GM18868 (cell line): ENCODE data around the gene APELA.
A peak's percentile ranks its signal among the peaks of the same experiment; 100 is the strongest.
"Not testable (repeated sequence)": the region's sequence is repeated elsewhere in the genome, so short reads cannot be mapped to it uniquely, and the experiment has no call there.

ENCODE experiments used
- ATAC-seq: cut with Tn5 transposase; IDR thresholded peaks from one replicate; pipeline ENCODE4 v1.9.1; 2021; ENCODE audit warnings: mild to moderate bottlenecking, moderate library complexity; ENCODE audit not compliant: unreplicated experiment

Gene APELA

DNA sequence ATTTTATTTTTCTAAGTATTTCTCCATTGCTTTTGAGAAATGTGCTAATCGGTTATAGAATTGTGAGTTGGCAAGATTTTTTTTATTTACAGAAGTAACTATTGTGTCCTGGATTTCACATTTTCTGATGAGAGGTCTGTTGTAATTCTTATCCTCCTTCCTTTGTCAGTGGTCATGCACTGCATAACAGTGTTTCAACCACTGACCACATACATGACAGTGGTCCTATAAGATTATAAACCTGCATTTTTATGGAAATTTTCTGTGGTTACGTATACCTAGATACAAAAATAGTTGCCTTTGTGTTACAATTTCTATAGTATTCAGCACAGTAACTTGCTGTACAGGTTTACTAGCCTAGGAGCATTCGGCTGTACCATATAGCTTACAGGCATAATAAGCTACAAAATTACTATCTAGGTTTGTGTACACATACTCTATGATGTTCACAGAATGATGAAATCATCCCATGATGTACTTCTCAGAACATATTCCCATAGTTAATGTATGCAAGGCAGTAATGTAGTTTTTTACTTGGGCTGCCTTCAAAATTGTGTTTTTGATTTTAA lies 47.8 kb downstream of the APELA start:
- ATAC-seq, result peak; percentile 51

DNA sequence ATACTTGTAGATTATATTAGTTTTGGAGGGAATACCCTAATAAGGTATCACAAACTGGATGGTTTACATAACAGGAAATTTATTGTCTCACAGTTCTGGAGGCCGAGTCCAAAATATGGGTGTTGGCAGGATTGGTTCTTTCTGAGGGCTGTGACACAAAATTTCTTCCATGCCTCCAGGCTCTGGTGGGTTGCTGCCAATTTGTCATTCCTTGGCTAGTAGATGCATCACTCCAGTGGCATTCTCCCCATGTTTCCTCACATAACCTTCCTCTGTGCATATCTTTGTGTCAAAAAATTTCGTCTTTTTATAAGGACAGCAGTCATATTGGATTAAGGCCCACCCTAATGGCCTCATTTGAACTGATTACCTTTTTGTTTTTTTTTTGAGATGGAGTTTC lies 49.3 kb downstream of the APELA start:
- ATAC-seq, result no peak

DNA sequence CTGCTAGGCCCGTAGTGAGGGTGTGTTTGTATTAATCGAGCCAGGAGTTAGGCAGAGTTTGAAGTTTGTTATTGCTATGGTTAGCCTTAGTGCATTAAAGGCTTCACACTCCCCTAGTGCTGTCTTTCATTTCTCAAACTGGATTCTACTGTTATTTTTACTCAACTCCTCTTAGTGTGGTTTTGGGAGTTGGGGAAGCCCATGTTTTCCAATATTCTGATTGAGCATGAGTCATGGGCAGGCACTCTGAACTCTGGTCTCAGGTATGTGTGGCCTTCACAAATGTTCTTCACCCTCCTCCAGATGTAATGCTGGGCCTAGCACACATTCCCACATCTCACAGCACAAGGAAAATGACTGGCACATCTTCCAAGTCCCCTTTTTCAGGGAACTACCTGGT lies 50.1 kb downstream of the APELA start:
- ATAC-seq, result not testable (repeated sequence)

DNA sequence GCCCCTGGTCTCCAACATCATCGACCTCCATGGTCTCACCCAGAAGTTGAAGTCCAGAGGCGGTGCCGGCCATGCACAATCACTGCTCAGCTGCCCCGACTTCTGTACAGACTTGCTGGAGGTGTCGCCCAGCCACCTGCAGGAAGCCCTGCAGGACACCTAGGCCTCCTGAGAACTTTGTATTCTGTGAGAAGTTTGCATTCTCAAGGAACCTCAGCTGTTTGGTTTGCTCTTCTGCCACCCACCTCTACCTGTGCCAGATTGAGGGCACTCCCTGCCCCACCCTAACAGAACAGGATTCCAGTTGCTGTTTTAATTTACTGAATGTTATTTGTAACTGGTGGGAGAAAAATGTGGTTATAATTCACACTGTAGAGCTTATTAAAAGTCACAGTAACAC lies 53.7 kb downstream of the APELA start:
- ATAC-seq, result no peak

DNA sequence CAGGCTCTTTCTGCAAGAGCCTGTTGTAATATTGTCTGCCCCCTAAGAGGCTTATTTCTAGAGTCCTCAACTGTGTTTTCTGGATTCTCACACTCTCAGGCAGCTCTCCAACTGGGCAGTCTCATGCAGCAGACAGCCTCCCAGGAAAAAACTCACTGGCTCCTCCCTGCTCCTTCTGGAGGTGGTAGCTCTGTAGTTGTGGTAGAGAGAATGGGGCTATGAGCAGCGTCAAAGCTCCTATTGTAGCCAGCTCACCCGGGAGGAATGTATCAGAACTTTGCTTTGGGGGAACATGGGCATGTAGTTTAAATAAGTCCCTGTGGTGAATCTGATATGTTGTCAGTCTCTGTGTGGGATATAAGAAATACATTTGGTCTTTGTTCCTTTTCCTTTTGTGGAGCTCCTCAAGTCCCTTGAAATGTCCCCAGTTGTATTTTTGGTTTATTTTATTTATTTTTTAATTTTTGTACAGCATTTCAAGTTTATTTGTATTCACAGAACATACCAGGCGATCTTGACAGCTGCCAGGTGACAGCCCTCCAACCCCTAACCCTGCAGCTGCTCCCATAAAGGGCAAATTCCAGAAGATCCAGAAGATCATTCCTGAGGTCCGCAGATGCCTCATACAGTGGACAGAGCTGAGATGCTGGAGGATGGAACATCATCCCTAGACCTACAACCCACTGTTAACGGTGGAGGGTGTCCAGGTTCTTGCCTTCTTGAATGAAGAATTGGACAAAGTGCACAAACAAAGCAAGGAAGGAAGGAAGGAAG lies 54.8 kb downstream of the APELA start:
- ATAC-seq, result no peak

DNA sequence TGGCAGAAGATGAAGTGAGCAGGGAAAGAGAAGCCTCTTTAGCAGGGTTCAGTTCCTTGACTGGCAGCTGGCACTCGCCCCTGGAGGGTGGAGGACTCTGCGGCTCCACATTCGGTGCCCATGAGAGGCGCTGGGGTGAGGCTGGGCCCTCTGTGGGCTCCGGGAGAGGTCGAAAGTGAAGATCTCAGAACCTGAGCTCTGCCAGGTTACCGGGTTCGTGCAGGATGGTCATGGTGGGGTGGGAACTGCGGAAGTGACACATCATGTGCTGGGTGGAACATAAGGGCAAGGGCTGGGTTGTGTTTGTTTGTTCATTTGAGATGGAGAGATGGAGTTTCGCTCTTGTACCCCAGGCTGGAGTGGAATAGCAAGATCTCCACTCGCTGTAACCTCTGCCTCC lies 56.3 kb downstream of the APELA start:
- no peak for ATAC-seq

DNA sequence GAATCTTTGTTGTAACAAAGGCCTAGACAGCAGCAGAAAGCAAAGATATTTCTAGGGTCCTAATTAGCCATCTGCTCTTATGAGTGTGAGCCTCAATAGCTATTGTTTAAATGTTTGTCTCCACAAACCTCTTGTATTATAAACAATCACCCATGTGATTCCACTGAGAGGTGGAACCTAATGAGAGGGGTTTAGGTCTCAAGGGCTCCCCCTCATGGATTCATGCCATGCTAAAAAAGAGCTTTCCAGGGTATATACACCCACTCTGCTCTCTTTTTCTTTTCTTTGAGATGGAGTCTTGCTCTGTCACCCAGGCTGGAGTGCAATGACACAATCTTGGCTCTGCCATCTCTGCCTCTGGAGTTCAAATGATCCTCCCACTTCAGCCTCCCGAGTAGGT lies 58.4 kb downstream of the APELA start:
- ATAC-seq, result peak; percentile 67

DNA sequence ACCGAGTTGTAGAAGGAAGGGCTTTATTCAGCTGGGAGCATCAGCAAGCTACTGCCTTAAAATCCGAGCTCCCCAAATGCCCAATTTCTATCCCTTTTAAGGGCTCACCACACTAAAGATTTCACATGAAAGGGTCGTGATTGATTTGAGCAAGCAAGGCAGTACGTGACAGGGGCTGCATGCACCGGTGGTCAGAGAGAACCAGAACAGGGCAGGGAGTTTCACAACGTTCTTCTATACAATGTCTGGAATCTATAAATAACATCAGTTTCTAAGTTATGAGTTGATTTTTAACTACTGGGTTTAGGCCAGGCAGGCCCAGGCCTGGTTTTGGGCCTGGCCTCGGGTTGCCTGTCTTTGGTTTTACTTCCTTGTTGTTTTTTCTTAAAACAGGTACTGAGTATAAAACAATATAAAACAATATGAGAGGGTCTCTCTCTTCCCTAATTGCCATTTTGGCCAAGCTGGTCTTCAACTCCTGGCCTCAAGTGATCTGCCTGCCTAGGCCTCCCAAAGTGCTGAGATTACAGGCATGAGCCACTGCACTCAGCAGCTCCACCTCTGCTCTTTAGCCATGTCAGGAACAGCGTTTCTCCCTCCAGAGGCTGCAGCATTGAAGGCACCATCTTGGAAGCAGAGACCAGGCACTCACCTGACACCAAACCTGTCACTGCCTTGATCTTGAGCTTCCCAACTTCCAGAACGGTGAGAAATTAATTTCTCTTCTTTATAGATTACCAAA lies 59.1 kb downstream of the APELA start:
- ATAC-seq, result peak; percentile 42

DNA sequence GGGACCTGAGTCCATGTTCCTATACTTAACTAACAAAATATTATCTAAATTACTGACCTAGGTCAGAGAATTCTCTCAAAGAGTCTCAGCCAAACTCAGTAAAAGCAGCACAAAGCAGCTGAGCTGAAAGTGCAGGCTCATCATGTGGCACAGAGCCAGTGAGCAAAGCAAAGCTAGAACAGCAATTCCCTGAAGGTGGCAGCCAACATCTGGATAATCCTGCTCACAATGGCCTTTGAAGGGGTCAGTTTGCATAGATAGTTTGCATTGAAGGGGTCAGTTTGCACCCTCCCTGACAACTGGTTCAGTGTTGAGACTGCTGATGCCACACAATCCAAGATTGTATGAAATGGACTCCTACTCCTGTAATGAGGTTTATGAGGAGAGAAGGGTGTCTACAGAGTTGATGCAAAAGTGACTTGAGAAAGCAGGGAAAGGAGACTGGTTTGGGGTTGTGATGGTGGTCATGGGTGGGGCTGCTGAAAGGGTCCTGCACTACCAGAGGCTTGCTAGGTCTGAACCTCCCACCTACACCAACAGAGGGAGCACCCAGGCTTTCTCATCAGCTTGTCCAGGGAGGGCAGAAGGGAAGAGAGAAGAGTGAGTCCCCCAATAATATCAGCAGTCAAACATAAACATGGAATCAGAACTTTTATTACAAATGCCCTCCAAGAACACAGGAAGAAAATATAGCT lies 60.7 kb downstream of the APELA start:
- peak; percentile 50 for ATAC-seq

DNA sequence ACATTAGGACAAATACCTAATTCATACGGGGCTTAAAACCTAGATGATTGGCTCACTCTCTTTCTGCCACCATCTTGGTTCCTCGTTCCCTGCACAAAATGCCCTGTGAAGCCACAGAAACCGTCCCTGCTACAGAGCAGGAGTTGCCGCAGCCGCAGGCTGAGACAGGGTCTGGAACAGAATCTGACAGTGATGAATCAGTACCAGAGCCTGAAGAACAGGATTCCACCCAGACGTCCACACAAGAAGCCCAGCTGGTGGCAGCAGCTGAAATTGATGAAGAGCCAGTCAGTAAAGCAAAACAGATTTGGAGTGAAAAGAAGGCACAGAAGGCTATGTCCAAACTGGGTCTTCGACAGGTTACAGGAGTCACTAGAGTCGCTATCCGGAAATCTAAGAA lies 66.2 kb downstream of the APELA start:
- no peak for ATAC-seq

DNA sequence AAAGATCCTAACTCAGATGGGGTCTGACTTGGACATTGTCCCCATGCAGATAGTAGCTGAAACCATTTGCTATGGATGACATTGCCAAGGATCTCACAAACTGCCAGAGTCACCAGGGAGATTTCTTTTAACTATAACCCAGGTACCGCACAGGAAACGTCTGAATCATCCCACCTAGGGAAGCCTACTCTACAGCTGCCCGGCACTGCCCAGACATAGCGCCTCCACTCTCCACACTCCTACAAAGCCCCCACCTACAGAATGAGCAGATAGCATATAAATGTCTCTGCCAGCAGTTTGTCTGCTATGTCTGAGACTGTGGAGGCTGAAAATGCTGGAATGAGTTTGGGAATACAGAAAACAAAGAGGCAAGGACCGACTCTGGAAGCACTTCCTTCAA lies 68.2 kb downstream of the APELA start:
- no peak for ATAC-seq

DNA sequence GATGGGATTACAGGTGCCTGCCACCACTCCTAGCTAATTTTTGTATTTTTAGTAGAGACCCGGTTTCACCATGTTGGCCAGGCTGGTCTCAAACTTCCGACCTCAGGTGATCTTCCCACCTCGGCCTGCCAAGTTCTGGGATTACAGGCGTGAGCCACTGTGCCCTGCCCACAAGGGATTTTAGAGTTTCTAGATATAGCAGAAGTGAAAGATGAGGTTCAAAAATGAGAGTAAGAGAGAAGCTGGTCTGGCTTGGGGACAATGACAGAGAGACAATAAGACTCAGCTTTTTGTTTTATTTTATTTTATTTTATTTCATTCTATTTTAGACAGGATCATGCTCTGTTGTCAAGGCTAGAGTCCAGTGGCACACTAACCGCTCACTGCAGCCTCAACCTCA lies 69.8 kb downstream of the APELA start:
- peak; percentile 56 for ATAC-seq
